Left lobe of liver (tissue), 2 donors: ENCODE results near the gene RPL26. TPM values are rescaled to one million over a fixed set of nuclear protein-coding genes. Genes with fewer than 3 reads are reported as not detected.

ENCODE experiments used
- ATAC-seq: fragments of 200-7000 bp; cut with Tn5 transposase; one replicate; pipeline ENCODE4 v1.9.1; 2020; ENCODE audit warnings: mild to moderate bottlenecking, moderate library complexity
- DNase-seq: peaks from one replicate; pipeline ENCODE4 v3.0.0-alpha.2; 2020; ENCODE audit warnings: low spot score
- total RNA-seq: library from RNA; stranded (reverse); gene quantifications from one replicate; pipeline ENCODE4 v1.2.1, GENCODE V29; 2021
- donor health status: DM: no; HTN: no; CAD: no; lungs with moderate emphysema.
- donor health status: DM: no; HTN: yes; CAD: no.

The RPL26 gene
- total RNA-seq, result 397 TPM

DNA sequence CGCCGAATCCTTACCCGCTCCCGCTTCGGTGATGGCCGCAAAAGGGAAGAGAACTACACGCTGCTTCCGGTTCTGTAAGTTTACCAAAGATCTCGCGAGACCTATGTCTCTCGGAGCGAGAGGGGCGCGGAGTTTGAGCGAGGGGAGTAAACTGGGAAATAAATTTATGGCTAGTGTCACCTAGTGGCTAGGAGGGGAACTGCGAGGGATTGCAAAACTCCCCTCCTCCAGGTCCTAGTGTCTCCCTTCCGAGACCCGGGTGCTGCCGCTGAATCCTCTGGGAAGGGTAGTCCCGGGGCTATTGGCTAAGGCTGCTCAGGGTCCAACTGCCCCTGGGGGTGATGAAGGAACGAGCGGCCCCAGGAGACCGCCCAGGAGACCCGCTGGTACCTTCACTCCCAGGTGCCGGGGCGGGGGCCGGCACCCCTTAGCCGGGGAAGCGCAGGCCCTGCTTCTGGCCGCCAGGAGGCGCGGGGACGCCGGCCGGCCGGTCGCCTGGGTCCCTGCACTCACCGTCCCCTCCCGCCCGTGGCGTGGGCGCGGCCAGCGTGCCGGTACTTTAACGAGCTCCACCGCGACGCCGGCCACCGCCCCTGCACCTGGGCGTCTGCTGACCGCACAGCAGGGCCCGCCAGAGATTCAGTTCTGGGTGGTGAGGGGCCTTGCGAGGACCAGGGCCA is at the start of gene RPL26:
RPL26 (minus strand) TSS at position 51 of the 680 bp plus-strand sequence. CDS start 883 bp downstream, outside the sequence.
- ATAC-seq, result peak; percentile 94
- DNase-seq, result peak; percentile 95

GRCh38 chr17:8430966-8431365 is 48.0 kb upstream of the RPL26 start:
- peak; percentile 93 for DNase-seq
- ATAC-seq, result peak; percentile 55

DNA sequence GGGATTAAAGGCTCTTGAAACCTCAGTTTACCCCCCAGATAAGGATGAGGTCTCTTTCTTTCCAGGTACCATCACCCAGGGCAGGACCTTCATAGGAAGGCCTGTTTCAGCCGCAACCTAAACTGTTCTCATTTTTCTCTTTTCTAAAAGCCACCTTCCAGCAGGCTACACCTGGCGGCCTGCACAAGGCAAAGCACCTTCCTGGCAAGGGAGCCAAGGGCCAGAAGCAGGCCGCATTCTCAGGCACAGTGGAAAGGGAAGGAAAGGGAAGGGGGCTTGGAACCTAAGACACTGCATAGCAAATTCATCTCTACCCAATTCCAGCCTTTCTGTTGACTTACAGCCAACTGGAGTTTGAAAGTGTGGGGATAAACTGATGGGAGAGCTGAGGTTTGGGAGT is 43.8 kb upstream of the RPL26 start:
- DNase-seq (no peak), ATAC-seq (no peak)

DNA sequence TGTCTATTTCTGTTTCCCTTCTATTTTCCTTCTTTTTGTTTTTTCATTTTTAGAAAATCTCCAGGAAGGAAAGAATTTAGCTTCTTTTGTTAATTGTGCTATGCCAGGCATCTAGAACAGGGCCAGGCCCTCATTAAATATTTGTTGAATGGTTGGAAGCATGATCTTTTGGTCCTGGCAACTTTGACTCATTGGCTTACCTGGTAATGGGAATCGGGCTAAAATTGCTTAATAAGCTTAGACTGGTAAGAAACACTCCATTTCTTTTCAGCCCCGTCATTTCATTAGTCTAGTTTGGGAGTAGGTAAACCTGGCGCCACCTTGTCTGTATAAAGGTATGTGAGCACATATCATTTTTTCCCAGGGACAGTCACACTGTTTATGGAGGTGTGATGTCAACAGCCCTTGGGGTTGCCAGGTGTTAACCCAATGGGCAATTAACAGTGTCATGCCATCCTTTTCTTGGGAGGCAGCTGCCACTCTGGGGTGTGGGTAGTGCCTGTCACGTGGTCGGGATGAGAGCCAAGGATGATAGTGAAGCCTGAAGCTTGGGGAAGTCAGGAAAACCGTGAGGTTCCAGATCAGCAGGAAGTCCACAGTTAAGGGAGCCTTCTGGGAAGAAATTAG is 43.2 kb upstream of the RPL26 start:
- ATAC-seq (peak; percentile 65), DNase-seq (no peak)

DNA sequence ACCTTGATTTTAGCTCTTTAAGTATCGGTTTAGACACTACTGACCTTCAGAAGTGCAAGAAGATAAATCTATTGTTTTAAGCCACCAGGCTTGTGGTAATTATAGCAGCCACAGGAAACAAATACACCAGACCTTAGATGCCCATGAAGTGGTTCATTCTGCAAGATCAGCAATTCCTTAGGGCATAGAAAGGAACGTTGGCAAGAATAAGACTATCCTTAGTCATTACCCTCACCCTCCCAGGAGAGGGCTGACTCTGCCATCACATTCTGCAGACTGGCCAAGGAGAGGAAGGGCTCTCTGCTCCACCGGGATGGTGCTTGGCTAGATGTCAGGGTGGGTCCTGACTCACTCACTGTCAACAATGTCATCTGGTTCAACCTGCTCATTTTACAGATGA is 38.6 kb upstream of the RPL26 start:
- DNase-seq, result no peak

GRCh38 chr17:8420041-8420934 is 37.3 kb upstream of the RPL26 start:
- DNase-seq (peak; percentile 95), ATAC-seq (peak; percentile 90)

More for the DNA sequence above, 38.6 kb upstream of the RPL26 start:
- no peak for ATAC-seq

DNA sequence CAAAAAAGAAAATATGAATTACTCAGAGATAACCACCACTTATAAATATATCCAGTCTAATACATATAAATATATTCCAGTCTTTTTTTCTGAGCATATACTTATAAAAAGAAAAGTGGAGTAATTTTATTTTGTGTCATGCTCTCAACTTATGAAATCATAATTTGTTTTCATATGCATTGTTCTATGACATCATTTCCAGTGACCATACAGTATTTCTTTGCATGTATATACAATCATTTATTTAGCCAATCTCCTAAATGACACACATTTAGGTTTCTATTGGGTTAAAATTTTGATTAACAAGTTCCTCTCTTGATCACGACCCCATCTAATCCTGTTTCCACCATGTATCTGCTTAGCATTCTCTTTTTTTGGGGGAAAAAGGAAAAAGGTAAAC is 36.3 kb upstream of the RPL26 start:
- DNase-seq (no peak), ATAC-seq (no peak)

- DNase-seq, result no peak
Observed at GRCh38 chr17:8418471-8418870, 35.5 kb upstream of the RPL26 start.

DNA sequence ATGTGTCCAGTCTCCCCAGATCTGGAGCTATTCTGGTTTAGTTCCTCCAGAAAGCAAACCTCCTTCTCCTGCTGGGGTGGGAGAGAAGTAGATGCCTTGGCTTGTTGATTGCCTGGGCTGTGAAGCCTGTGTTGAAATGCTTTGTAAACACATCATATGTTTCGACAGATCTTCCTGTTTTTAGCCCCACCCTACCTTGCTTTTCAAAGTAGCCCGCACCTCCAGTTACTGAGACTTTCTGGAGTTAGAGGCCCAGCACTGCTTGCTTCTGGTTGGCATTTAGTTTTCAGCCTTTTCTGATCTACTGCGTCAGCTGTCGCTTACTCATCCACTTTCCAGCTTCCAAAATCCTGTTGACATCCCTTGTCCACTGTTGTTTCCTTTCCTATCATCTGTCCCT is 34.8 kb upstream of the RPL26 start:
- DNase-seq, result no peak
- peak; percentile 57 for ATAC-seq

More at GRCh38 chr17:8418471-8418870, 35.5 kb upstream of the RPL26 start:
- ATAC-seq, result no peak

DNA sequence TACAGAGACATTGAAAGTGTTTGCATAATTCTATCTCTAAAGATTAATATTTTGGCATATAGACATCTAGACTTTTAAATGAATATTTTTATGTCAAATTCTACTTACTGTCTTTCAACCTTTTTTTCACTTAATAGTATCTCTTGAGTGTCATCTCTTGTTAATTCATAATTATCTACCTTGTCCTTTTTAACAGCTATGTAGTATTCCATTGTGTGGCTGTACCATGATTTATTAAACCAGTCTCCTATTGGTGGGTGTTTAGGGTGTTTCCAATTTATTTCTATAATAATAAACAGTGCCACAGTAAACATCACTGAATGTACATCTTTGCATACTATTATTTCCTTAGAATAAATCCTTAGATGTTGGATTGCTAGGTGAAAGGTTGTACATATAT is 30.9 kb upstream of the RPL26 start:
- DNase-seq (no peak), ATAC-seq (no peak)

DNA sequence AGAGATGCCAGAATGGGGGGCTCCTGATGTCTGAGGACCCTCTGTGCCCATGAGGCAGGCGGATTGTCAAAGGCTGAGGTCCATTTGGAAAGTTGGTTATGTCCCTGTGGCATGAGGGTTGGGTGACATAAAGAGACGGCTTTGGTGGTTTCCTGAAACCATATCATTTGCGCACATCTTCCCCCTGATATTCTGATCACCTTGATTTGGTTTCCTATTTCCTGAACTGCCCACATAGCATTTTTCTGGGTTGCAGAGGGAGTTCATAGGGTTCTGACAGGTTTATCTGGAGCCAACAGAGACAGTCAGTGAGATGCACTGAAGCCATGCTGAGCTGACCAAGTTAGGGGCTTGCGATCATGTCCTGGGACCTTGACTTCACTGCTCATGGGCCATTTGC is 30.3 kb upstream of the RPL26 start:
- ATAC-seq (no peak), DNase-seq (no peak)

- no peak for DNase-seq
- no peak for ATAC-seq
Observed at GRCh38 chr17:8412089-8412488, 29.1 kb upstream of the RPL26 start.

DNA sequence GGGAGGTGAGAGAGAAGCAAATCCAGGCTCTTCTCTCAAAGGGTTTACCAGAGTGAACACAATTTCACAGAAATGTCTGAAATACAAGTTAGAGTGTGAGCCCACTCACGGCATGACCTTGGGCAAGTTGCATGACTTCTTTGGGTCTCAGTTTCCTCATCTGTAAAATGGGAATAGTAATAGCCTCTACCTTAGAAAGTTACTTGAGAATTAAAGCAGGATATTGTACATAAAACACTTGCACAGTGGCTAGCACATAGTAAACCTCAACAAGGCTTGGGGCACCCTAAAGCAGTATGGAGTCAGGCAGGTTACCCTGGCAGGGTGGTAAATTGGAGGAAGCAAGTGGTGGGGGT is 27.9 kb upstream of the RPL26 start:
- ATAC-seq (no peak), DNase-seq (no peak)

GRCh38 chr17:8409966-8410882 is 27.2 kb upstream of the RPL26 start:
- peak; percentile 99 for ATAC-seq

GRCh38 chr17:8408371-8408770 is 25.4 kb upstream of the RPL26 start:
- no peak for DNase-seq
- no peak for ATAC-seq

More at GRCh38 chr17:8409966-8410882, 27.2 kb upstream of the RPL26 start:
- DNase-seq, result peak; percentile 90

DNA sequence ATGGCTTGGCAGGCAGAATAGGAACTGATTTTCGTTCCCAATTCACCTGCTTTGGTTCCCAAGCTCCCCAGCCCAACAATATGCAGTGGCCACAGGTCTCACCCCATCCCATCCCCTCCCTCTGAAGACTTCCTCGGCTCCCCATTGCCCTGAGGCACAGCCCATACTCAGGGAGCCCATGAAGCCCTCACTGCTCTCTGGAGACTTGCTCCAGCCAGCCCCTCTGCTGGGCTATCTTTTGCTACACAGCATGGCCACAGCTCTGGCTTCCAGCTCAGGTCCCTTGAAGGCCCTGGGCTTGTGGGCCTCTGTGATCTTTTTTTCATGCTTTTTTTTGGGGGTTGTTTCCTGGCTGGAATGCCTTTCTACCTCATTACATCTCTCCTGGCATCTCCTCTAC is 23.2 kb upstream of the RPL26 start:
- DNase-seq, result no peak
- ATAC-seq, result no peak

DNA sequence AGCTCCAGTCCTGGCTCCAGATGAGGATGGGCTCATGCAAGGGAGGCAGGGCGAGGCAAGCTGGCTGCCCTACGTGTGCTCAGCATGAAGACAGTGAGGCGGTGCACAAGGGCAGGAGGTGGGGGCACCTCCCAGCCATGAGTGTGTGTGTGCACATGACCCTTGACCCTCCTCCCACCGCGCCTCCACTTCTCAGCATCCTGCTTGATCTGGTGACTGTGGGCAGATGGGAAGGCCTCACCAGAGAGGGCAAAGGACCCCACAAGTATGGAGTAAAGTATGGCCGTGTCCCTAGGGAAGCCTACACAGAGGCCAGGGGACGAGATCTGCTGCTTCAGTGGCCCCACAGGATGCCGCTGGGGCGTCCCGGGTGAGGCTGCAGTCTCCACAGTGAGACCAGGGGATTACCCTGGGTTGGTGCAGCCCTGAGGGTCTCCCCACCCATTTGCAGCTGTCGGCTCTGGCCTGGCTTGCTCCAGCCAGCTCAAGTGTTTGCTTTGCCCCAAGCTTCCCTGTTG is 22.6 kb upstream of the RPL26 start:
- no peak for ATAC-seq
- peak; percentile 35 for DNase-seq

DNA sequence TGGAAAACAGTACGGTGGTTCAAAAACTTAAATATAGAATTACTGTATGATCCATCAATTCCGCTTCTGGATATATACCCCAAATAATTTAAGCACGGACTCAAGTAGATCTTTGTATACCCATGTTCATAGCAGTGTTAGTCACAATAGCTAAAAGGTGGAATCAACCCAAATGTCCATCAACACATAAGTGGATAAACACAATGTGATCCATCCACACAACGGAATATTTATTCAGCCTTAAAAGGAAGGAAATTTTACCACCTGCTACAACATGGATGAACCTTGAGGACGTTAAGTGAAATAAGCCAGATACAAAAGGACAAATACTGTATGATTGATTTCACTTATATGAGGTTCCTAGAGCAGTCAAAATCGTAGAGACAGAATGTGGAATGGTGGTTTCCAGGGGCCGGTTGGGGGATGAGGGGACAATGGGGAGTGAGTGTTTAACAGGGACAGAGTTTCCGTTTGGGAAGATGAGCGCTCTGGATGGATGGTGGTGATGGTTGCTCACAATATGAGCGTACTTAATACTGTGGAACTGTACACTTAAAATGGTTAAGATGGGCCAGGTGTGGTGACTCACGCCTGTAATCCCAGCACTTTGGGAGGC is 20.0 kb upstream of the RPL26 start:
- ATAC-seq (no peak), DNase-seq (no peak)

DNA sequence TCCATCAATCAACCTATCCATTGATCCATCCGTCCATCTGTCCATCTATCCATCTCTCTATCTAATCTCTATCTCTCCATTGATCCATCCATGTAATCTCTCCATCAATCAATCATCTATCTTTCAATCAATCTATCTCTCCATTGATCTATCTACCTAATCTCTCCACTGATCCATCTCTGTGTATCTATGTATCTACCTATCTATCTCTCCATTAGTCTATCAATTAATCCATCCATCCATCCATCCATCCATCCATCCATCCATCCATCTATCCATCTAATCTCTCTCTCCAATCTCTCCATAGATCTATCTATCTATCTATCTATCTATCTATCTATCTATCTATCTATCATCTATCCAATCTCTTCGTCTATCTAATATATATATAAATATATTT is 18.1 kb upstream of the RPL26 start:
- ATAC-seq (no peak), DNase-seq (no peak)

- DNase-seq, result peak; percentile 27
- no peak for ATAC-seq
Observed at GRCh38 chr17:8398980-8399379, 16.0 kb upstream of the RPL26 start.
